Ishikawa (cell line): ENCODE results near the gene ARHGEF7.

Source experiments
- CEBPB ChIP-seq: IDR thresholded peaks from 2 replicates; pipeline ENCODE4 v1.6.1; 2012
- CREB1 ChIP-seq: IDR thresholded peaks from 2 replicates; pipeline ENCODE4 v1.6.1; 2012; ENCODE audit warnings: low read depth
- EGR1 ChIP-seq: IDR thresholded peaks from 2 replicates; pipeline ENCODE4 v1.6.1; 2012
- EP300 ChIP-seq: IDR thresholded peaks from 2 replicates; pipeline ENCODE4 v1.6.1; 2012; ENCODE audit warnings: borderline replicate concordance
- FOXM1 ChIP-seq: IDR thresholded peaks from 2 replicates; pipeline ENCODE4 v1.6.1; 2012; ENCODE audit warnings: low read depth, borderline replicate concordance
- NFIC ChIP-seq: IDR thresholded peaks from 2 replicates; pipeline ENCODE4 v1.6.1; 2012
- RAD21 ChIP-seq: IDR thresholded peaks from 2 replicates; pipeline ENCODE4 v1.6.1; 2012; ENCODE audit warnings: low read depth
- REST ChIP-seq: IDR thresholded peaks from 2 replicates; pipeline ENCODE4 v1.6.1; 2012; ENCODE audit warnings: low read depth, mild to moderate bottlenecking
- TAF1 ChIP-seq: IDR thresholded peaks from 2 replicates; pipeline ENCODE4 v1.6.1; 2012; ENCODE audit warnings: low read depth, mild to moderate bottlenecking
- TCF12 ChIP-seq: IDR thresholded peaks from 2 replicates; pipeline ENCODE4 v1.6.1; 2012; ENCODE audit warnings: low read depth
- TEAD4 ChIP-seq: IDR thresholded peaks from 2 replicates; pipeline ENCODE4 v1.6.1; 2012
- YY1 ChIP-seq: IDR thresholded peaks from 2 replicates; pipeline ENCODE4 v1.6.1; 2012; ENCODE audit warnings: low read depth
- ZBTB7A ChIP-seq: IDR thresholded peaks from 2 replicates; pipeline ENCODE4 v1.6.1; 2012; ENCODE audit warnings: low read depth
- TF ChIP-seq, protein P1 (sequence below): IDR thresholded peaks from 2 replicates; pipeline ENCODE4 v1.6.1; 2012
- TF ChIP-seq, protein P2 (sequence below): IDR thresholded peaks from 2 replicates; pipeline ENCODE4 v1.6.1; 2012

Gene ARHGEF7

GRCh38 chr13:111171629-111172028, 56.5 kb downstream of the ARHGEF7 start:
- TF ChIP-seq NFIC (no peak), REST (no peak), TEAD4 (no peak), ZBTB7A (no peak), YY1 (no peak), CREB1 (no peak), TCF12 (no peak), TAF1 (no peak), EGR1 (no peak), CEBPB (no peak), FOXM1 (no peak), EP300 (no peak), RAD21 (no peak)
- TF ChIP-seq, protein P1, sequence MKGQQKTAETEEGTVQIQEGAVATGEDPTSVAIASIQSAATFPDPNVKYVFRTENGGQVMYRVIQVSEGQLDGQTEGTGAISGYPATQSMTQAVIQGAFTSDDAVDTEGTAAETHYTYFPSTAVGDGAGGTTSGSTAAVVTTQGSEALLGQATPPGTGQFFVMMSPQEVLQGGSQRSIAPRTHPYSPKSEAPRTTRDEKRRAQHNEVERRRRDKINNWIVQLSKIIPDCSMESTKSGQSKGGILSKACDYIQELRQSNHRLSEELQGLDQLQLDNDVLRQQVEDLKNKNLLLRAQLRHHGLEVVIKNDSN = no peak
- TF ChIP-seq, protein P2, sequence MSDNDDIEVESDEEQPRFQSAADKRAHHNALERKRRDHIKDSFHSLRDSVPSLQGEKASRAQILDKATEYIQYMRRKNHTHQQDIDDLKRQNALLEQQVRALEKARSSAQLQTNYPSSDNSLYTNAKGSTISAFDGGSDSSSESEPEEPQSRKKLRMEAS = no peak

DNA sequence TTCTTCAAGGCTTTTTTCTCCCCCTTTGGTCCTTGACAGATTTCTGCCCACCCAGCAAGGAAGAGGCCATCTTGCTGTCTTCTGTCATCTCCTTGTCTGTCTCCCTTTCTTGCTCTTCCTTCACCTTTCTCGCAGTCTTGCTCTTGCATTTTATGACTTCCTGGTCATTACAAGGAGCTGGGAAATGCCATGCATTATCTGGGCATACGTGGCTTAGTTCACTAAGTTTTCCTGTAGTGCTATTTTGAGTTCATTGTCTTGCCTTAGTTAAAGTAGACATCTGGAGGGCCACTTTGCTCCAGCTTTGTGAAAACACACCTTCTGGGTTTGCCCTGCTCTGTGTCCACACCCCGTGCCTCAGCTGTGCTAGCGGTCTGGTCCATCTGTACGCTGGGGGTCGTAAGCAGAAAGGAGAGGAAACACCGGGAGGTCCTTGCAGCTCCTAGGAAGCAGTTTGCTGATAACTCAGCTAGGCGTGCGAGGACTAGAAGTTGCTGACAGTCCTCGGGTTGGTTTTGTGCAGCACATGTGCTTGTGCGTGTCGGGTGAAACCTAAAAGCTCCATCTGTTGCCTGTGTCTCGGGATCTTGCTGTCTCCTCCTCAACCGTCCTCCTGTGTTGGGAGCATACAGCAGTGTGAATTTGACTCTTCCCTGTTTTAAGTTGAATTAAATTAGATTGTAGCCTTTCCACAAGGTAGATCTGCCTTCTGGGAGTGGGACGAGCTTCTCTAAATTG, 59.4 kb downstream of the ARHGEF7 start:
- TF ChIP-seq EP300 (no peak), YY1 (no peak), TCF12 (no peak), ZBTB7A (no peak)
- TF ChIP-seq, protein P1 = no peak

GRCh38 chr13:111175372-111175771, 60.3 kb downstream of the ARHGEF7 start:
- TF ChIP-seq TEAD4 = no peak
- no peak for TF ChIP-seq RAD21
- TF ChIP-seq ZBTB7A = no peak
- TF ChIP-seq YY1 = no peak
- TF ChIP-seq, protein P2 = no peak
- TF ChIP-seq EP300 = no peak
- TF ChIP-seq, protein P1 = no peak
- TF ChIP-seq FOXM1 = no peak
- no peak for TF ChIP-seq REST
- TF ChIP-seq TAF1 = no peak
- TF ChIP-seq CEBPB = no peak
- no peak for TF ChIP-seq CREB1

DNA sequence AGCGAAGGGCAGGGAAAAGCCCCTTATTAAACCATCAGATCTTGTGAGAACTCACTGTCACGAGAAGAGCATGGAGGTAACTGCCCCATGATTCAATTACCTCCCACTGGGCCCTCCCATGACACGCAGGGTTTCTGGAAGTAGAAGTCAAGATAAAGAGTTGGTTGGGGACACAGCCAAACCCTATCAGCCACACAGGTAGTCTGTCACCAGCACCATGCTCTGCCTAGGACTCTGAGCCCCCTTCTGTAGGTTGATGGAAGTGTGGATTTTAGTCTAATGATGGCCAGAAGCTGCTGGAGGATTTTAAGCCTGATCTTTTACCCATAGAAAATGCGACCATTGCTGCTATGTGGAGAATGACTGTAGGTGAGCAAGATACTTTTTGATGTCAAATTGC, 60.8 kb downstream of the ARHGEF7 start:
- TF ChIP-seq REST = no peak
- no peak for TF ChIP-seq EGR1
- TF ChIP-seq, protein P2 = no peak
- no peak for TF ChIP-seq ZBTB7A
- no peak for TF ChIP-seq NFIC
- TF ChIP-seq, protein P1 = no peak
